ENCODE data around the gene FGR.

DNA sequence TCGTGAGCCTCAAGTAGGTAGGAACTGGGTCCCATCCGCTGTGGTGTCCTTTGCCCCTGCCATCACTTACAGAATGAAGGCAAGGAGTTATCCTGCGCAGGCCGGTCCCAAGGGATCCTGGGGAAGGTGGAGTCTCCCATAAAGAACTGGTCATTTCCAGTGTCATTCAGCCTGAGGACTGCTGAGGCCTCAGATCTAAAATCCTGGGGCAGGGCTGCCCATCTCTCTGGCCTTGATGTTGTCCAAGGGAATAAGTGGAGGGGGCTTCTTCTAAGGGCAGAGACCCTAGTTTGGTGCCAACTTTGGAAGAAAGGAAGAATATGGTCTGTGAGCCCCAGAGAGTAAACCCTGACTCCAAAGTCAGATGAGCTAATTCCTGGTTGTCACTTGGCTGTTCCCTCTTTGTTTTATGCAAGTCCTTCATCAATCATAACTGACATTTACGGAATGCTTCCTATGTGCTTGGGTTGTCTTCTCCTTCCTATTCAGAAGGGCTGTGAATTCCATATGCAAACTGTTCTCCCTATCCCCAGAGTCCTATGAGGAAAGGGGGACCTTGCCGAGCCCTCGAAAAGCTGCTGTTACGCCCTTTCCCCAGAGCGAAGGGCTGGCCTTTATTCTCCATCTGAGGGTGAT is 30.1 kb upstream of the FGR start:
- TF ChIP-seq, protein P1, sequence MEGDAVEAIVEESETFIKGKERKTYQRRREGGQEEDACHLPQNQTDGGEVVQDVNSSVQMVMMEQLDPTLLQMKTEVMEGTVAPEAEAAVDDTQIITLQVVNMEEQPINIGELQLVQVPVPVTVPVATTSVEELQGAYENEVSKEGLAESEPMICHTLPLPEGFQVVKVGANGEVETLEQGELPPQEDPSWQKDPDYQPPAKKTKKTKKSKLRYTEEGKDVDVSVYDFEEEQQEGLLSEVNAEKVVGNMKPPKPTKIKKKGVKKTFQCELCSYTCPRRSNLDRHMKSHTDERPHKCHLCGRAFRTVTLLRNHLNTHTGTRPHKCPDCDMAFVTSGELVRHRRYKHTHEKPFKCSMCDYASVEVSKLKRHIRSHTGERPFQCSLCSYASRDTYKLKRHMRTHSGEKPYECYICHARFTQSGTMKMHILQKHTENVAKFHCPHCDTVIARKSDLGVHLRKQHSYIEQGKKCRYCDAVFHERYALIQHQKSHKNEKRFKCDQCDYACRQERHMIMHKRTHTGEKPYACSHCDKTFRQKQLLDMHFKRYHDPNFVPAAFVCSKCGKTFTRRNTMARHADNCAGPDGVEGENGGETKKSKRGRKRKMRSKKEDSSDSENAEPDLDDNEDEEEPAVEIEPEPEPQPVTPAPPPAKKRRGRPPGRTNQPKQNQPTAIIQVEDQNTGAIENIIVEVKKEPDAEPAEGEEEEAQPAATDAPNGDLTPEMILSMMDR (conservative IDR thresholded peaks at IDR 0.05) = no peak
- no peak for TF ChIP-seq EZH2 (IDR thresholded peaks at IDR 0.05; ENCODE audit: low read depth)

Measured in PC-9 (cell line).